ENCODE data around the gene MRPL40. TPM values are rescaled to one million over a fixed set of nuclear protein-coding genes. Genes with fewer than 3 reads are reported as not detected.

Gene MRPL40
- total and polyA plus RNA-seq, 2 of the 13 experiments (the other 11 are each of a cell fraction or from before 2014, with no cell fraction given) = 42.7 to 79.7 TPM

GRCh38 chr22:19479355-19480172 lies 47.2 kb downstream of the MRPL40 start, which contains the start of gene CDC45 (continued):
- TF ChIP-seq, protein P1, sequence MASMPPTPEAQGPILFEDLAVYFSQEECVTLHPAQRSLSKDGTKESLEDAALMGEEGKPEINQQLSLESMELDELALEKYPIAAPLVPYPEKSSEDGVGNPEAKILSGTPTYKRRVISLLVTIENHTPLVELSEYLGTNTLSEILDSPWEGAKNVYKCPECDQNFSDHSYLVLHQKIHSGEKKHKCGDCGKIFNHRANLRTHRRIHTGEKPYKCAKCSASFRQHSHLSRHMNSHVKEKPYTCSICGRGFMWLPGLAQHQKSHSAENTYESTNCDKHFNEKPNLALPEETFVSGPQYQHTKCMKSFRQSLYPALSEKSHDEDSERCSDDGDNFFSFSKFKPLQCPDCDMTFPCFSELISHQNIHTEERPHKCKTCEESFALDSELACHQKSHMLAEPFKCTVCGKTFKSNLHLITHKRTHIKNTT (CRISPR knock-in tag; IDR thresholded peaks at IDR 0.05) = no peak
- peak; percentile 58; the same call in 1 of the 2 replicates for TF ChIP-seq RFX5 (IDR thresholded peaks at IDR 0.05; ENCODE audit: low read depth, low read length)
- TF ChIP-seq, protein P2, sequence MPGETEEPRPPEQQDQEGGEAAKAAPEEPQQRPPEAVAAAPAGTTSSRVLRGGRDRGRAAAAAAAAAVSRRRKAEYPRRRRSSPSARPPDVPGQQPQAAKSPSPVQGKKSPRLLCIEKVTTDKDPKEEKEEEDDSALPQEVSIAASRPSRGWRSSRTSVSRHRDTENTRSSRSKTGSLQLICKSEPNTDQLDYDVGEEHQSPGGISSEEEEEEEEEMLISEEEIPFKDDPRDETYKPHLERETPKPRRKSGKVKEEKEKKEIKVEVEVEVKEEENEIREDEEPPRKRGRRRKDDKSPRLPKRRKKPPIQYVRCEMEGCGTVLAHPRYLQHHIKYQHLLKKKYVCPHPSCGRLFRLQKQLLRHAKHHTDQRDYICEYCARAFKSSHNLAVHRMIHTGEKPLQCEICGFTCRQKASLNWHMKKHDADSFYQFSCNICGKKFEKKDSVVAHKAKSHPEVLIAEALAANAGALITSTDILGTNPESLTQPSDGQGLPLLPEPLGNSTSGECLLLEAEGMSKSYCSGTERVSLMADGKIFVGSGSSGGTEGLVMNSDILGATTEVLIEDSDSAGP (CRISPR knock-in tag; IDR thresholded peaks at IDR 0.05; ENCODE audit: borderline replicate concordance) = peak; percentile 30; the same call in 1 of the 2 replicates
- TF ChIP-seq ZSCAN25 (CRISPR knock-in tag; IDR thresholded peaks at IDR 0.05) = no peak
- TF ChIP-seq ZNF432 (CRISPR knock-in tag; IDR thresholded peaks at IDR 0.05; ENCODE audit: borderline replicate concordance) = no peak
- TF ChIP-seq, protein P3, sequence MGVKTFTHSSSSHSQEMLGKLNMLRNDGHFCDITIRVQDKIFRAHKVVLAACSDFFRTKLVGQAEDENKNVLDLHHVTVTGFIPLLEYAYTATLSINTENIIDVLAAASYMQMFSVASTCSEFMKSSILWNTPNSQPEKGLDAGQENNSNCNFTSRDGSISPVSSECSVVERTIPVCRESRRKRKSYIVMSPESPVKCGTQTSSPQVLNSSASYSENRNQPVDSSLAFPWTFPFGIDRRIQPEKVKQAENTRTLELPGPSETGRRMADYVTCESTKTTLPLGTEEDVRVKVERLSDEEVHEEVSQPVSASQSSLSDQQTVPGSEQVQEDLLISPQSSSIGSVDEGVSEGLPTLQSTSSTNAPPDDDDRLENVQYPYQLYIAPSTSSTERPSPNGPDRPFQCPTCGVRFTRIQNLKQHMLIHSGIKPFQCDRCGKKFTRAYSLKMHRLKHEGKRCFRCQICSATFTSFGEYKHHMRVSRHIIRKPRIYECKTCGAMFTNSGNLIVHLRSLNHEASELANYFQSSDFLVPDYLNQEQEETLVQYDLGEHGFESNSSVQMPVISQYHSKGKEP (CRISPR knock-in tag; IDR thresholded peaks at IDR 0.05) = no peak
- TF ChIP-seq ZFX (CRISPR knock-in tag; IDR thresholded peaks at IDR 0.05; ENCODE audit: low read depth) = peak; percentile 27; the same call in 1 of the 2 replicates
- 0 out of 2 replicates have a peak, but pooled peaks have one; percentile 20 for TF ChIP-seq ZNF768 (CRISPR knock-in tag; IDR thresholded peaks at IDR 0.05)
- TF ChIP-seq, protein P4, sequence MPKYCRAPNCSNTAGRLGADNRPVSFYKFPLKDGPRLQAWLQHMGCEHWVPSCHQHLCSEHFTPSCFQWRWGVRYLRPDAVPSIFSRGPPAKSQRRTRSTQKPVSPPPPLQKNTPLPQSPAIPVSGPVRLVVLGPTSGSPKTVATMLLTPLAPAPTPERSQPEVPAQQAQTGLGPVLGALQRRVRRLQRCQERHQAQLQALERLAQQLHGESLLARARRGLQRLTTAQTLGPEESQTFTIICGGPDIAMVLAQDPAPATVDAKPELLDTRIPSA (CRISPR knock-in tag; IDR thresholded peaks at IDR 0.05; ENCODE audit: borderline replicate concordance) = no peak
- TF ChIP-seq AKAP8 (CRISPR knock-in tag; IDR thresholded peaks at IDR 0.05) = no peak
- no peak for TF ChIP-seq ZNF264 (CRISPR knock-in tag; IDR thresholded peaks at IDR 0.05)
- TF ChIP-seq ZNF280B (CRISPR knock-in tag; IDR thresholded peaks at IDR 0.05; ENCODE audit: borderline replicate concordance) = peak; percentile 73; the same call in 1 of the 2 replicates
- peak; percentile 50; the same call in 1 of the 2 replicates for TF ChIP-seq ZNF225 (CRISPR knock-in tag; IDR thresholded peaks at IDR 0.05)
- peak; percentile 98 for TF ChIP-seq NR2C2 (CRISPR knock-in tag; IDR thresholded peaks at IDR 0.05; ENCODE audit: borderline replicate concordance)
- no peak for TF ChIP-seq CREB3 (CRISPR knock-in tag; IDR thresholded peaks at IDR 0.05)
- TF ChIP-seq ARNT2 (CRISPR knock-in tag; IDR thresholded peaks at IDR 0.05; ENCODE audit: low read depth) = no peak
- TF ChIP-seq, protein P5, sequence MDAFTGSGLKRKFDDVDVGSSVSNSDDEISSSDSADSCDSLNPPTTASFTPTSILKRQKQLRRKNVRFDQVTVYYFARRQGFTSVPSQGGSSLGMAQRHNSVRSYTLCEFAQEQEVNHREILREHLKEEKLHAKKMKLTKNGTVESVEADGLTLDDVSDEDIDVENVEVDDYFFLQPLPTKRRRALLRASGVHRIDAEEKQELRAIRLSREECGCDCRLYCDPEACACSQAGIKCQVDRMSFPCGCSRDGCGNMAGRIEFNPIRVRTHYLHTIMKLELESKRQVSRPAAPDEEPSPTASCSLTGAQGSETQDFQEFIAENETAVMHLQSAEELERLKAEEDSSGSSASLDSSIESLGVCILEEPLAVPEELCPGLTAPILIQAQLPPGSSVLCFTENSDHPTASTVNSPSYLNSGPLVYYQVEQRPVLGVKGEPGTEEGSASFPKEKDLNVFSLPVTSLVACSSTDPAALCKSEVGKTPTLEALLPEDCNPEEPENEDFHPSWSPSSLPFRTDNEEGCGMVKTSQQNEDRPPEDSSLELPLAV (CRISPR knock-in tag; conservative IDR thresholded peaks at IDR 0.05; ENCODE audit: low read depth) = no peak
